ENCODE data around the gene ANTXR2. TPM values are rescaled to one million over a fixed set of nuclear protein-coding genes. Genes with fewer than 3 reads are reported as not detected.

Gene ANTXR2
- total and polyA plus RNA-seq, 2 donors (not counting 1 experiment from before 2014, with no cell fraction given), result 85.3 to 135 TPM

DNA sequence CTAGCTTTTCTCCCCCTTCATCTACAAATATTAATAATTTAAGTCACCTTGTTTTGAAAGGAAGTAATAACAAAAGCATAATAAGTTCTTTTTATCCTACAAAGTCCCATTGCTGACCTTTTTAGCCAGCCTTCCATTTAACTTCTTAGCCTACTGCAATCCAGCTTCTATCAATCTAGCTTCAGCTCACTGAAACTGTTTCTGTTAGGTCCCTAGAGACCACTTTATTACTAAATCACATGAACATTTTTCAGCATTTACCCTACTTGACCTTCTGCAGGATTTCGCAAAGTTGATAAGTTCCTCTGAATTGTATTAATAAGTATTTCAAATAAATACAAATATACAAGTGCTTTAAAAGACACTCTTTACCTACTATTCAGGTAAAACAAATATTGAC, 186.5 kb downstream of the ANTXR2 start:
- H4K20me1 ChIP-seq (ENCODE audit: control insufficient read depth, extremely low read depth, insufficient read depth, low read length), result no peaks in the 10 kb centered on the region
- no peaks in the 10 kb centered on the region for H3K4me1 ChIP-seq (ENCODE audit: control insufficient read depth, extremely low read depth, insufficient read depth, low read length)
- no peak overlapping the region for H3K4me3 ChIP-seq (replicated peaks in 1 of 4; ENCODE audit: control extremely low read depth in 1 of 4, insufficient read depth in 1 of 4, low read depth in 3 of 4, low read length in 4 of 4)
- no peak overlapping the region for H3K27ac ChIP-seq (ENCODE audit: insufficient read depth, low read length)
- H3K27me3 ChIP-seq (ENCODE audit: control insufficient read depth, insufficient read depth, low read length), result no peaks in the 10 kb centered on the region
- H3K9ac ChIP-seq (ENCODE audit: insufficient read depth, low read length), result no peak overlapping the region
- no peak overlapping the region for H2AFZ ChIP-seq (ENCODE audit: low read length)
- no peak for TF ChIP-seq EZH2 (IDR thresholded peaks at IDR 0.05; ENCODE audit: low read length, missing control alignments)
- TF ChIP-seq, protein P1, sequence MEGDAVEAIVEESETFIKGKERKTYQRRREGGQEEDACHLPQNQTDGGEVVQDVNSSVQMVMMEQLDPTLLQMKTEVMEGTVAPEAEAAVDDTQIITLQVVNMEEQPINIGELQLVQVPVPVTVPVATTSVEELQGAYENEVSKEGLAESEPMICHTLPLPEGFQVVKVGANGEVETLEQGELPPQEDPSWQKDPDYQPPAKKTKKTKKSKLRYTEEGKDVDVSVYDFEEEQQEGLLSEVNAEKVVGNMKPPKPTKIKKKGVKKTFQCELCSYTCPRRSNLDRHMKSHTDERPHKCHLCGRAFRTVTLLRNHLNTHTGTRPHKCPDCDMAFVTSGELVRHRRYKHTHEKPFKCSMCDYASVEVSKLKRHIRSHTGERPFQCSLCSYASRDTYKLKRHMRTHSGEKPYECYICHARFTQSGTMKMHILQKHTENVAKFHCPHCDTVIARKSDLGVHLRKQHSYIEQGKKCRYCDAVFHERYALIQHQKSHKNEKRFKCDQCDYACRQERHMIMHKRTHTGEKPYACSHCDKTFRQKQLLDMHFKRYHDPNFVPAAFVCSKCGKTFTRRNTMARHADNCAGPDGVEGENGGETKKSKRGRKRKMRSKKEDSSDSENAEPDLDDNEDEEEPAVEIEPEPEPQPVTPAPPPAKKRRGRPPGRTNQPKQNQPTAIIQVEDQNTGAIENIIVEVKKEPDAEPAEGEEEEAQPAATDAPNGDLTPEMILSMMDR (conservative IDR thresholded peaks at IDR 0.05 in 1 of 2, IDR thresholded peaks at IDR 0.05 in 1 of 2; ENCODE audit: low read depth in 1 of 2, low read length in 2 of 2), result no peak
- no peaks in the 10 kb centered on the region for H3K9me3 ChIP-seq (ENCODE audit: control insufficient read depth, insufficient read depth, low read depth, low read length)
- H3K79me2 ChIP-seq (ENCODE audit: control insufficient read depth, insufficient read depth, low read length), result no peaks in the 10 kb centered on the region
- no peak overlapping the region for H3K4me2 ChIP-seq (ENCODE audit: extremely low read depth, insufficient read depth, low read length)
- DNase-seq (ENCODE audit: low read depth in 2 of 2), result peak in 1 of 2 donors; percentile 21
- H3K36me3 ChIP-seq (ENCODE audit: control insufficient read depth, insufficient read depth, low read length), result no peaks in the 10 kb centered on the region

GRCh38 chr4:79886021-79886420, 187.0 kb downstream of the ANTXR2 start:
- Histone ChIP-seq H3K4me3 (replicated peaks in 1 of 4; ENCODE audit: control extremely low read depth in 1 of 4, insufficient read depth in 1 of 4, low read depth in 3 of 4, low read length in 4 of 4) (no peak overlapping the region), H4K20me1 (ENCODE audit: control insufficient read depth, extremely low read depth, insufficient read depth, low read length) (no peaks in the 10 kb centered on the region), H3K9ac (ENCODE audit: insufficient read depth, low read length) (no peak overlapping the region), H3K36me3 (ENCODE audit: control insufficient read depth, insufficient read depth, low read length) (no peaks in the 10 kb centered on the region), H2AFZ (ENCODE audit: low read length) (no peak overlapping the region), H3K79me2 (ENCODE audit: control insufficient read depth, insufficient read depth, low read length) (no peaks in the 10 kb centered on the region), H3K27ac (ENCODE audit: insufficient read depth, low read length) (no peak overlapping the region), H3K27me3 (ENCODE audit: control insufficient read depth, insufficient read depth, low read length) (no peaks in the 10 kb centered on the region), H3K4me1 (ENCODE audit: control insufficient read depth, extremely low read depth, insufficient read depth, low read length) (no peaks in the 10 kb centered on the region), H3K9me3 (ENCODE audit: control insufficient read depth, insufficient read depth, low read depth, low read length) (no peaks in the 10 kb centered on the region), H3K4me2 (ENCODE audit: extremely low read depth, insufficient read depth, low read length) (no peak overlapping the region)
- no peak for TF ChIP-seq EZH2 (IDR thresholded peaks at IDR 0.05; ENCODE audit: low read length, missing control alignments)
- TF ChIP-seq, protein P1 (conservative IDR thresholded peaks at IDR 0.05 in 1 of 2, IDR thresholded peaks at IDR 0.05 in 1 of 2; ENCODE audit: low read depth in 1 of 2, low read length in 2 of 2), result no peak
- DNase-seq (ENCODE audit: low read depth in 2 of 2), result no peak

DNA sequence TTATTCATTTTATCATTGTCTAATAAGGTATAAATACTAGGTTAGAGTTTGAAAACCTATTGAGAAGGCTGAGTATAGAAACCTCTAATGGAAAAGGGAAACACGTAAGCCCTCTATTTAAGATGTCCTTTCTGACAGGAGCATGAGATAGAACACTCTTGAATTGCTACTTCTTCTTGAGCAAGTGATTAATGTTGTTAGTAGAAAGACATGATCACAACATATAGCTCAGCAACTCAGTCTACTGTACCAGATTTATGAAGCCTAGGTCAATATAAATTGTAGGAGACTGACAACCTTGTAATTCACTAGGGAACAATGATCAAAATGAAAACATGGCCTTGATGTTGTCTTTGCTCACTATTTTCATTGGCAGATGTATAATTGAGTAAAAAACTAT, 189.7 kb downstream of the ANTXR2 start:
- no peak for TF ChIP-seq EZH2 (IDR thresholded peaks at IDR 0.05; ENCODE audit: low read length, missing control alignments)
- TF ChIP-seq, protein P1 (conservative IDR thresholded peaks at IDR 0.05 in 1 of 2, IDR thresholded peaks at IDR 0.05 in 1 of 2; ENCODE audit: low read depth in 1 of 2, low read length in 2 of 2), result no peak
- no peaks in the 10 kb centered on the region for H4K20me1 ChIP-seq (ENCODE audit: control insufficient read depth, extremely low read depth, insufficient read depth, low read length)
- H3K9ac ChIP-seq (ENCODE audit: insufficient read depth, low read length), result no peak overlapping the region
- no peak overlapping the region for H3K27ac ChIP-seq (ENCODE audit: insufficient read depth, low read length)
- H3K4me2 ChIP-seq (ENCODE audit: extremely low read depth, insufficient read depth, low read length), result no peak overlapping the region
- no peak overlapping the region for H3K4me3 ChIP-seq (replicated peaks in 1 of 4; ENCODE audit: control extremely low read depth in 1 of 4, insufficient read depth in 1 of 4, low read depth in 3 of 4, low read length in 4 of 4)
- DNase-seq (ENCODE audit: low read depth in 2 of 2), result no peak
- H3K27me3 ChIP-seq (ENCODE audit: control insufficient read depth, insufficient read depth, low read length), result no peaks in the 10 kb centered on the region
- no peaks in the 10 kb centered on the region for H3K4me1 ChIP-seq (ENCODE audit: control insufficient read depth, extremely low read depth, insufficient read depth, low read length)
- no peaks in the 10 kb centered on the region for H3K9me3 ChIP-seq (ENCODE audit: control insufficient read depth, insufficient read depth, low read depth, low read length)
- no peaks in the 10 kb centered on the region for H3K79me2 ChIP-seq (ENCODE audit: control insufficient read depth, insufficient read depth, low read length)
- H2AFZ ChIP-seq (ENCODE audit: low read length), result no peak overlapping the region
- H3K36me3 ChIP-seq (ENCODE audit: control insufficient read depth, insufficient read depth, low read length), result no peaks in the 10 kb centered on the region

All from fibroblast of lung (primary cell).